CD4-positive, alpha-beta T cell treated with Interleukin-4 for 4 hours (primary cell): ENCODE measurements around the gene LIPT2.

ENCODE experiments used
- DNase-seq: peaks from one replicate; pipeline ENCODE4 v3.0.0-alpha.2; 2020

Gene LIPT2

DNA sequence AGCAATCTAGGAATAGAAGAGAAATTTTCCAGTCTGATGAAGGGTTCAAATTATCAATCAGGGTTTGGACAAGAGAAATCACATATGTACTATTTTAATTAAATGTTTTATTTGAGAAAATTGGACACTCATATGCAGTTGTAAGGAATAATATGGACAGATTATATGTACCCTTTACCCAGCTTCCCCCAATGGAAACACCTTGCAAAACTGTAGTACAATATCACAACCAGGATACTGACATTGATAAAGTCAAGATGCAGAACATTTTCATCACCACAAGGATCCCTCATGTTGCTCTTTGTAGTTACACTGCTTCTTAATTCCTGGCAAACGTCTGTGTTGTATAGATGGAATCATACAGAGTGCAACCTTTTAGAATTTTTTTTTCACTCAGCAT lies 1.4 kb upstream of the LIPT2 start:
- no peak for DNase-seq

DNA sequence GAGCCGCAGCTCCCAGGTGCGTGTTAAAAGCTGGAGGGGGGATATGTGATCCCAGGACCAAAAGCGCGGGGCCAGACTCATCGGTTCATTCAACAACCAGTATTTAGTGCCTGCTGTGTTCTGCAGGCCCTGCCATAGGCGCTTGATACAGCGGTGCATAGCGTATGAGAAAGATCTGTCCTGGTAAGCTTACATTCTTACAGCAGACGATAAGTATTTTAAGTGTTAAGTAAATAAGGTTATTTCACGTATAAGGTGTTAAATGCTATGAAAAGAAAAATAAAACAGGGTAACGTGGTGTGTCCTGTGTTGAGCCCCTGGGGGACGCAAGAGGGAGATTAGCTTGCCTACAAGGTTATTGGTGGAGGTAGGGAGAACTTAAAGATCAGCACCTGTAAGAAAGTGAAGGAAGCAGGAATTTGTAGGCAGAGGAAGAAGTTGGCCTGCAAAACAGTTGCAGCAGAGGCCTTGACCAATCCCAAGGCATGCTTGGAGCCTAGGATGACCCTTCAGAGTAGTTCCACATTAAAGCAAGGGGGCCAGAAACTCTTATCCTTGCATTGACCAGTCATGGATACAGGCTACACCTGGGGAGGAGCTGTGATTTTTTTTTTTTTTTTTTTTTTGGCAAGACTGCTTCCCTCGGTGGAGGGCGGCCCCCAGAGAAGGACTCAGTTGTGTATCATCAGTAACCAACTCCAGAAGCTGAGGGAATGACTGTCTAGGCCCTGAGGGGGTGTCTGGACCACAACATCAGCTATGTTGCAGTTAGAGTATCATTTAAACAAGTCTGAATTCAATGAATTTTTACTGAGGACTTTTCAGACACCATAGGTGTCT lies 487 bp upstream of the LIPT2 start:
- no peak for DNase-seq

- no peak for DNase-seq
Measured at GRCh38 chr11:74492084-74492483, 1.4 kb downstream of the LIPT2 start.

GRCh38 chr11:74490941-74491340 lies 2.6 kb downstream of the LIPT2 start:
- DNase-seq, result no peak

- DNase-seq, result no peak
Measured at GRCh38 chr11:74487875-74488274, 5.6 kb downstream of the LIPT2 start.

DNA sequence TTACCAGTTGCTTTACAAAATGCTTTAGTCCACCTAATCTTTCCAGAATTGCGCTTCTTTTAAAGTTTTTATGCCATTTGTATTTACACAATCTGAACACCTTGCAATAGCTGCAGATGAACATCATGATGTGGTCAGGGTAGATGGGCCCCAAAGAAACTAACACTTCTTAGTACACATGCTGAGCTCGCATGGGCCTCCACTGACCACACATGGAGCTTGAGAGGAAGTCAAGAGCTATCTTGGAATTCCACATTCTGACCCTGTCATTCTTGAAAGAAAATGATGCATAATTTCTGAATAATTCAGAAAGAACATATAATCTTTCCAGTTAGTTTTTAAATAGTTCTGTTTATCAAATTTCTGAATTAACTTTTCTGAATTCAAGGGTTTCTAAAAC lies 7.7 kb downstream of the LIPT2 start:
- no peak for DNase-seq

DNA sequence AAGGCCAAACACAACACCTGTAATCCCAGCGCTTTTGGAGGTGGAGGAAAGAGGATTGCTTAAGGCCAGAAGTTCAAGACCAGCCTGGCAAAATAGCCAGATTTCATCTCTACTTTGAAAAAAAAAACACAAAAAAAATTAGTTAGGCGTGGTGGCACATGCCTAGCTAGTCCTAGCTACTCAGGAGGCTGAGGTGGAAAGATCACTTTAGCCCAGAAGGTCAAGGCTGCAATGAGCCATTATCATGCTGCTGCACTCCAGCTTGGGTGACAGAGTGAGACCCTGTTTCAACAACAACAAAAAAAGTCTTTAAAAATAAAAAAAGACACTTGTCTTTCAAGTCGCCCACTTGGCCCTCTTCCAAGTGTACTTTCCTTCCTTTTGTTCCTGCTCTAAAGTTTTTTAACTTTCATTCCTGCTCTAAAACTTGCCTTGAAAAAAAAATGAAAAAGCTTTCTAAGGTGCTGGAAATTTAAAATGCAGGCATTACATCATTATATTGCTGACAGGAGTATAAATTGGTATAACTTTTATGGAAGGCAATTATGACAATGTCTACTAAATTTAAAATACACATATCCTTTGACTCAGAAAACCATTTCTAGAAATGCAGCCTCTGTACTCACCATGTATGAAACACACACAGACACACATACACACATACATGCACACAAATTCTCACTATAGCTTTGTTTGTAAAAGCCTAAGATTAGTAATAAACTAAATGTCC lies 12.7 kb downstream of the LIPT2 start:
- no peak for DNase-seq

- DNase-seq, result no peak
Measured at GRCh38 chr11:74479732-74480123, 13.8 kb downstream of the LIPT2 start.

- DNase-seq, result no peak
Measured at GRCh38 chr11:74478877-74479731, 14.4 kb downstream of the LIPT2 start.

DNA sequence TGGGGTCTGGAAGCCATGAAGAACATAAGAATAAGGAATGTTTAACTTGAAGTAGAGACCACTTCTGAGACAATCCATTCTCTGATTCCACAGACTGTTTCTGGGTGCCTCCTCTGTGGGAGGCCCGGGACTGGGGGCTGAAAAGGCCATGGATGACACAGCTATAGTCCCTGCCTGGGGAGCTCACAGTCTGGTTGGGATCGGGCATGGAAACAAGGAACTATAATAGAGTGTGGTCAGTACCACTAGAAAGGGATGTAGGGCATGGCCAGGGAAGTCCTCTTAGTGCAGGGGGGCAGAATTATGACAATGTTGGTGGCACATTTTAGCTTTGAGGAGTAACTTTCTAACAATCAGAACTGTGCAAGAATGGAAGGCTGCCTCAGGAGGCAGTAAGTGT lies 17.0 kb downstream of the LIPT2 start:
- DNase-seq, result no peak

DNA sequence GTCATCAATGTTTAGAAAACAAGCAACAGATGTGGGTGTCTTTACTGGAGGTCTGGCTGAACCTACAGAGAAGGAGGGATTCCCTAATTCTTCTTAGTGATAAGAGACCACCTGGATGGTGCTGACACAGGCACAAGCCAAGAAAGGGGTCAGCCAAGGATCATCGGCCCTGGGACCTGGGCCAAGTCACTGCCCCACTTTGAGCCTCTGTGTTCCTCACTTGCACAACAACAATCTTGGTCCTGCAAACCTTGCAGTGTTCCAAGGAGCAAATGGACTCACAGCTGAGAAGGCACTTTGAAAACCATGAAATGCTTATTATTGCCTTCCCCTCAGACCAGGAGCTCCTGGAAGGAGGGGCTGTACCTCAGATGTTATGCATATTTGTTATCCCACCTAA lies 19.2 kb downstream of the LIPT2 start:
- DNase-seq, result no peak

DNA sequence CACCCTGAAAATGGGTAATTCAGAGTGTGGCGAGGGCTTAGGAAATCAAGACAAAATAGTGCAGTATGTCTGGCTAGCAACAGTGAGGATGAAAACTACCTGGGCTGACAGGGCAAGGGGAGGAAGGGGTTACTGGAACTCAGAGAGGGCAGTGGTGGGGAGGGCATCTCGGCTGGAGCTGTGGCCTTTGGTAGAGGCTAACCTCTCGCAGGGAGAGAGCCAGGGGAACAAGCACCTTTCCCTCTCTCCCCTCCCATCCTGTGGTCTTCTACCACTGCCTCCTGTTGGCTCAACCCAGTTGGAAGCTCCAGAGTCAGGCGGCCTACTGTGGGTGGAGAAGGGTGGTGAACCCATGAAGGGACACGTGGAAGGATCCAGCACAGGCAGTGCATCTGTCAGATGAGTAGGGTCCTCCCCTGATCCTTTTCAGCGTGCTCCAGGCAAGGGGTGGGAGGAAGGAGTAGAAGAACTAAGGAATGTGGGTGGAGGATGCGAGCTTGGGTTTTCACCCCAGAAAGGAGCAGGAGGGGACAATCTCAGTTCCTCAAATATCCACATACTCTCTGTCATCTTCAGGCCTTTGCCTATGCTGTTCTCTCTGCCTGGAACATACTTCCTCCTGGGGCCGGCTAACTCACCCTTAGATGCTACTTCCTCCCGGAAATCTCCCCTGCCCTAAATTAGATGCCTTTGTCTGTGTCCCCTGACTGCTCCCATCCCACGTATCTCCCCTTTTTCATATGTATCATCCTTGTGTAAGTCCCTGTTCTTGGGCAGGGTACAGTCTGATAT lies 19.9 kb downstream of the LIPT2 start:
- DNase-seq, result no peak

- no peak for DNase-seq
Measured at GRCh38 chr11:74471668-74472429, 21.7 kb downstream of the LIPT2 start.

- DNase-seq, result no peak
Measured at GRCh38 chr11:74471037-74471436, 22.5 kb downstream of the LIPT2 start.

DNA sequence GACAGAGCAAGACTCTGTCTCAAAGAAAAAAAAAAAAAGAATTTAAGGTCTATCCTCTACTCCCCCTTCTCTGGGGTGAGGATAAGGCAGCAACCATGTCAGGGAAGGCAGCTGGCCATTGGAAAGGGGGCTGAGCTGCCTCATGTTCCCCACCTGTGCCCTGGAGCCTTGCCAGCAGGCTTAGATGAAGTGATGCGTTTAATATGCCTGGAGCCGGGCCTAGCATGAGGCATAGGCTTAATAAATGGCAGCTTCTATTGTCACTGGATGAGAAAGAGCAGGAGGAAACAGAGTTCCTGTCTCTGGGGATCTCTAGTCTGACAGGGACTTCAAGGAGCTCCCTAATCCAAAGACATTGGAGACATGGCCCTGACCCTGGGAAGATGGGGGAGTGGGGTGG lies 23.0 kb downstream of the LIPT2 start:
- DNase-seq, result no peak

GRCh38 chr11:74468936-74469335 lies 24.6 kb downstream of the LIPT2 start:
- DNase-seq, result no peak

DNA sequence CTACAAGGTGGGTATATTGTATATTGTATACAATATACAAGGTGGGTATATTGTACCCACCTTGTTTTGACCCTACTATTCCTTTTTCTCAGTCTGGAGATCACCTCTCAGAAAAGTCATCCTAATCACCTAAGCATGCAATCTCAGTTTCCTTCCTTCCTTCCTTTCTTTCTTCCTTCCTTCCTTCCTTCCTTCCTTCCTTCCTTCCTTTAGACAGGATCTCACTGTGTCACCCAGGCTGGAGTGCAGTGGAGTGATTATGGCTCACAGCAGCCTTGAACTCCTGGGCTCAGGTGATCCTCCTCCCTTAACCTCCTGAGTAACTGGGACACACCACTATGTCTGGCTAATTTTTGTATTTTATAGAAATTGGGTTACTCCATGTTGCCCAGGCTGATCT lies 25.0 kb downstream of the LIPT2 start:
- no peak for DNase-seq

DNA sequence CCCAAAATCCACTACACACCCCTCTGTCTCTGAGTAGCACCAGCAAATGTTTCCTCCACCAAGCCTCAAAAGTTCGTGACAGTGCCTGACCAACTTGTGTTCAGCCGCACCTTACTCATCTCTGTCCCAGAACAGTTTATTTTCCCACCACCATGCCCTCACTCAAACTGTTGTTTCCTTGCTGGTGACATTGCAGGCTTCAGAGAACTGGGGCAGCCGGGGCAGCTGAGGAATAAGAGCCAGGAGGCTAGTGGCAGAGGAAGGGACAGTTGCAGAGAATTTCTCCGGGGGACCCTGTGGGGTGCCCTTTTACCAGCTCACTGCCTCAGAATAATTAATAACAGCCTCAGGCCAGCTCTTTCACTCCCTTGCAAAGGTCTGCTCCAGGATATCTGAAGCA lies 25.5 kb downstream of the LIPT2 start:
- no peak for DNase-seq

GRCh38 chr11:74466916-74467885 lies 26.3 kb downstream of the LIPT2 start, which contains the start of gene KCNE3:
KCNE3 (minus strand) TSS chr11:74467549; CDS start chr11:74457563, 9,986 bp downstream.
- DNase-seq, result no peak

GRCh38 chr11:74465291-74465708 lies 28.2 kb downstream of the LIPT2 start:
- DNase-seq, result no peak
